Activated naive CD4-positive, alpha-beta T cell treated with Interleukin-2 at 50 U/mL for 16 hours (primary cell): Measurements from ENCODE around the gene HINT1.
"Not testable (repeated sequence)": the region's sequence is repeated elsewhere in the genome, so short reads cannot be mapped to it uniquely, and the experiment has no call there.

Source experiments
- DNase-seq: peaks from one replicate; pipeline ENCODE4 v3.0.0-alpha.2; 2020

The HINT1 gene

DNA sequence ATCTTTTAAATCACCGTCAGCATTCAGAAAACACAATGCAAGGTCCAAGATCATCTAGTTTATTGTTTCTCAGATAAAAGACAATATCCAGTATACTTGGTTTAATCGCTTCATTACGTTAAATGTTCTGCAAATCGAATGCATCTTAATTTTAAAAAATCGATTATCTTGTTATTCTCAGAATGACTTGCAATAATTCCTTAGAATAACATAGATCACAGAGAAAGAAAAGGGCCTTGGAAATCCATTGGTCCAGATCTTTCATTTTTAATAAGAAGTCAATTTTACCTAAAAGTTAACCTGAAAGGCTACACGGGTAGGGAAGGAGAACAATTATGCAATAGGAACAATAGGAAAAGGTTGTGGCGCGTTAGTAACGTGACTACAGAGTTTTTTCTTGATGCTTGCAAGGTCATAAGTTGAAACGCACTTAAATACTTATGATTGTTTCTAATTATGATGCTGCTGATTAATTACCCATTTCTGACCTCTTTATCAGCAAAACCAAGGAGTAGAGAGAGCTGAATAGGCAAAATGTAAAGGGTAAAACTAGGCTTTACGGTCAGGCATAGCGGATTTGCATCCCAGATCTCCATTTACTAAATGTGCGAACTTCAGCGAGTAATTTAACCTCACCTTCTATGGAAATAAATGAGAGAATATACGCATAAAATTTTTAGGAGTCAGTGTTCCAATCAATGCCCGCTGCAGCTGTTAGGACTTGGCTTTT, 4.9 kb upstream of the HINT1 start:
- DNase-seq, result no peak

DNA sequence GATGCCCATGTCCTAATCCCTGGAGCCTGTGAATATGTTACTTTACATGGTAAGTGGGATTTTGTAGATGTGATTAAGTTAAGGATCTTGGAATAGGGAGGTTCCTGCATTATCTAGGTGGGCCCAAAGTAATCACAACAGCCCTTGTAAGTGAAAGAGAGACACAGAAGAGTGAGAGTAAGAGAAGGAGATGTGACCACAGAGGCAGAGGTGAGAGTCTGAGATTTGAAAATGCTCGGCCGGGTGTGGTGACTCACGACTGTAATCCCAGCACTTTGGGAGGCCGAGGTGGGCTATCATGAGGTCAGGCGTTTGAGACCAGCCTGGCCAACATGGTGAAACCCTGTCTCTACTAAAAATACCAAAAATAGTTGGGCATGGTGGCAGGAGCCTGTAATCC, 2.6 kb upstream of the HINT1 start:
- no peak for DNase-seq

DNA sequence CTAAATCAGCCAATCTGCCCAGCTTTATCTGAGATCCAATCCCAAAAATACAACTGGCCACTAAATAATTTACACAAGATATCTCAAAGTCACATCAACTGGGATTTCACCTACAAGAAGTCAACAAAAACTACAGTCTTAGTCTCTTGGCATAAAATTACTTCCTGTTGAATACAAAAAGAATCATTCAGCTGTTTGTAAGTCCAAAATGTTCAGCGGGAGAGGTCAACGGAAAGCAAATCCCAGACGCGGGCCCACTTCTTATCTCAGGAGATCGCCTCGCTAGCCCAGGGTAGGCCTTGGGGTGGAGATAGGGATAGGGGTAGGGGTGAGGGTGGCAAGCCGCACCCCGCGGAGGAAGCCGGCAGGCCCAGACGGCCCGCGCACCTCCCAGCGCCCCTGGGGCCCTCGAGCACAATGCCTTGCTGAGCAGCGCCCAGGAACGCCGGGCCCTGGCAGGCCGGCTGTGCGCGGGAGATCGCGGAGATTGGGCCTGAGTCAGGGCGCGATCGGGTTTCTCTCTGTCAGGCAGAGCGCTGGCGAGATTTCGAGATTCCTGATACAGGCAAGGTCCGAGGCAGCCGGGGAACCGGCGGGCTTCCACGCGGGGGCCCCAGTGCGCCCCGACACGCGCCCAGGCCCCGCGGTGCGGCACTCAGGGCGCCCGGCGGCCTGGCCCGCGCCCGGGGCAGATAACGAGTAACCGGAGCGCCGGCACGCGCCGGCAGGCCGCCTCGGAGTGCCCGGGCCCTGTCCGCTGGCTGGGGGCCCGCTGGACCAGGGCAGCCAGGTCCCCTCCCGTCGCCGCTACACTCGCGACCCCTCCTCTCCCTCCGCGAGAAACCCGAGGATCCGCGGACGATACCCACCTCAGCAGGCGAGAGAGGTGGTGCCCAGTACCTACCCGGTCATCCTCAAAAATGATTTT, 601 bp downstream of the HINT1 start:
- peak; percentile 71 for DNase-seq

DNA sequence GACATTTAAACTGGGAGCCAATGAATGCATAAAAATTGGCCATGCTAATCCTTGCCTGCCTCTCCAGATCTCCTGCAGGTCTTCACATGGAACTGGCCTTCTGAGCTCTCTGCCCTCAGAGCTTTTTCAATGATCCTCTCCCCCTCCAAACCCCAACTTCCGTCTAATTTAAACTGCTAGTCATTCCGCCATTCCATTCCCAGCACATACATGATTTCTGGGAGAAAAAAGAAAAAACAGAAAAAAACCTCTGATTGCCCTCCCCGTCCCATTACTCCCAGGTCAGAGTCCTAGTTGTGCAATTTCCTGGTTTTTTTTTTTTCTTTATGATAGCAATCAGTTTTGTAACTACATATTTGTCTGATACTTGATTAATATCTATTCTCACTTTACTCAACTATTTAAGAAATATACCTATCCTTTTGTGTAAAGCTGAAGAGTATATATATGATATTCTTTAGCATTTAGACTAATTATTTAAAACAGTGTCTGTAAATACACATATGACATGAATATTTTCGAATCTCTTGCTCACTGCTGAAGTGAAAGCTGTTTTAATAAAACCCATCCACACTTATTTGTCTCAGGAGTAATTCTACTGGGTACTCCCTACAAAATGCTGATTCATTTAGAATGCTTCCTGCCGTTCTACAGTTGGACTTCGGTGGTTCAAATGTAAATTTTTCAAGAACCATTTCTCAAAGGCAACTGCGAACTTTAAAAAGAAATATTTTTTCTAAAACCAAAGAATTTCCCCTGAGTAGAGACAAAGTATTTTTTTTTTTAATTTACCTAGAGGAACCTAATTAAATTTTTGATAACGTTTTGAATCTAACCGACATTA, 1.6 kb downstream of the HINT1 start:
- DNase-seq, result no peak

DNA sequence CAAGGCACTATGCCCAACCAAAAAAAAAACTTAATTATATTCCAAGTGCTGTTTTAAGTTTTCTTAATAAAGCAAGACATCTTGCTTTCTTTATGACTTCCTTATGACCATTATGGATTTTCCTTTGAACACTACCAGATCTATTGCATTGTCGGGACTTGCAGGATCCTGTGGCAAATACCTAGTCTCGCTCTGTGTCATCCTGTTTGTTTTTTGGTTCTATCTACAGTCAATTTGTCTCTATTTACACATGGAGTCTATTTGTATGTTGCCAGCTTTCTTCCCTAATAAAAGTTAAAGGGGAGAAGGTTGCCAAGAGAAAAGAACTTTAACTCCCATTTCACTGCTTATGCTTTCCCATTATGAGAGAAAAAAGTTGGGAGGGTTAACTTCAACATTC, 4.9 kb downstream of the HINT1 start:
- DNase-seq, result no peak

DNA sequence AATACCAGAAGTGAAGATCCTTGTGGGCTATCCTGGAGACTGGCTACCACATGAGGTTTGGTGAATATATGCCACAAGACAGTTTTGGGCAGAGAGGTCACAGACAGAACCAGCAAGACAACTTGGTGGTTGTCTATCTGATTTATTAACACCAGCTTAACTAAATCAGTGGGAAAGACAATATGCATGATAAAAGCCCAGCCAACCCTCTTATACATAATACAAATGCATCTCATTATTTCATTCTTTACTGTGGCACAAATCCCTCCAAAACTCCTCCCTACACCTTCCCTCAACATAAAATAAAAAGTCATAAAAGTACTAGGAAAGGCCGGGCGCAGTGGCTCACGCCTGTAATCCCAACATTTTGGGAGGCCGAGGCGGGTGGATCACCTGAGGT, 8.1 kb downstream of the HINT1 start:
- no peak for DNase-seq

DNA sequence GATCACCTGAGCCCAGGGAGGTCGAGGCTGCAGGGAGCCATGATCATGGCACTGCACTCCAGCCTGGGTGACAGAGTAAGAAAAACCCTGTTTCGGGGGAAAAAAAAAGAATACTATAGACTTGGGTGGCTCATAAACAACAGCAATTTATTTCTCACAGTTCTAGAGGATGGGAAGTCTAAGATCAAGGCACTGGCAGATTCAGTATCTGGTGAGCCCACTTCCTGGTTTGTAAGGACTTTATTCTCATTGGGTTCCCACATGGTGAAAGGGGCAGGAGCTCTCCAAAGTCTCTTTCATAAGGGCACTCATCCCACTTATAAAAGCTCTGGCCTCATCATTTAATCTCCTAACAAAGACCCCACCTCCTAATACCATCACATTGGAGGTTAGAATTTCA, 8.7 kb downstream of the HINT1 start:
- no peak for DNase-seq

DNA sequence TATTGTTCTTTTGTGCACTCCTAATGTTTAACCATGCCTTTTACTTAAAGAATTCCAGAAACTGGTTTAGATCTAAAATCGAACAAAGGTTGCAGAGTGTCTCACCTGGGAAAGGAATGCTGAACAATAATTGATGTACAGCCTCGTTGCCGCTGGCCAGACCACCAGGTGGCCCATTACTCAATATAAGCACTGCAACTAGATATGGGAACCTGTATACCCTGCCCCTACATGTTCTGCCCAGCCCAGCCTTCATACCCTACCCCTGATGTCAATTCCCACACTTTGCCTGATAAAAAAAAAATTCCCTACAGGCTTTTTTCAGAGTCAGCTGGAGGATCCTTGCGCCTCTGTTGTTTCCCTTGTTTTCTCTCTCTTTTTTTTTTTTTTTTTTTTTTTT, 13.8 kb downstream of the HINT1 start:
- DNase-seq, result no peak

DNA sequence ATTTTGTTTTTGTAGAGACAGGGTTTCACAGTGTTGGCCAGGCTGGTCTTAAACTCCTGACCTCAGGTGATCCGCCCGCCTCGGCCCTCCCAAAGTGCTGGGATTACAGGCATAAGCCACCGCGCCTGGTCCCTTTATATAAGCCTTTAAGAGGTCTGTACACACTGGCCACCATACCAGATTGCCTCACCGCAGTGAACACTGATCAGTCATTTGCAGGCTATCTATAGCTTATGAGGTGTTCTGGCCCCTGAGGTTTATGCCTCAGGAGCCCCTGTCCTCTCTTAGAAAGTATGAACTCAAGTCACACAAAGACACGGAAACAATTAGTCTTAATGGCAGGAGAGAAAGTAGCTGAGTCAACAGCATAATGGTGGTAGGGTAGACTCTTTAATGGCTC, 14.6 kb downstream of the HINT1 start:
- DNase-seq, result no peak

DNA sequence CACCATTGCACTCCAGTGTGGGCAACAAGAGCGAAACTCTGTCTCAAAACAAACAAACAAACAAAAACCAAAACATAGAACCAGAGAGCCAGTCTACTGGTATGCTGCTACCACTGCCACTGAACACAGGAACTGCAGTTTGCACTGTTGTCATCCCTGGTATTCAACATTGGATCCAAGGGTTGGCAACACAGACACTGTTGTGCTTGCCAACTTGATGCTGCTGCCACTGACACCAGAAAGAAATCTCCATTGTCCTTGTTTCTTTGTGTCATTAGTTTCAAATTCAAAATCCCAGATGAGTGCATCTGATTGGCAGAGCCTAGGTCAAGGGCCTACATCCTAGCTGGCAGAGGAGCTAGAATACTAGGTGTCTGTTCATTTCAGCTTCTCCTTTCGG, 16.2 kb downstream of the HINT1 start:
- no peak for DNase-seq

DNA sequence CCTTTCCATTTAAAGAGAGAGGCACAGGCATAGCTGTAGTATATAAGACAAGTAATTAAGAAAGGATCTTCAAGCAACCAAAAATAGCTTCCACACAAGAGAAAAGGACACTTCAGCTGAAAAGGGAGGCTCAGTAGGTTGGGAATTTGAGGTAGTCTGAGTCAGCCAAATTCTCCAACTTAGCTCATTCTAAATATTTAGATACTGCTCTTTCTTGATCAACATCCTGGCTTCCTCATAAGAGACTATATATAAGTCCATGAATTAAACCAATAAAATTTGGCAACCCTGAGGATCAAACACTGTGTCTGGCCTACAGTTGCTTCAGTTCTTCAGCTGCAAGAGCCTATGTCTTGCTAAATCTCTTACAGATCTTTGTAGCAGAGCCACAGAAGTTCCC, 17.8 kb downstream of the HINT1 start:
- DNase-seq, result no peak

DNA sequence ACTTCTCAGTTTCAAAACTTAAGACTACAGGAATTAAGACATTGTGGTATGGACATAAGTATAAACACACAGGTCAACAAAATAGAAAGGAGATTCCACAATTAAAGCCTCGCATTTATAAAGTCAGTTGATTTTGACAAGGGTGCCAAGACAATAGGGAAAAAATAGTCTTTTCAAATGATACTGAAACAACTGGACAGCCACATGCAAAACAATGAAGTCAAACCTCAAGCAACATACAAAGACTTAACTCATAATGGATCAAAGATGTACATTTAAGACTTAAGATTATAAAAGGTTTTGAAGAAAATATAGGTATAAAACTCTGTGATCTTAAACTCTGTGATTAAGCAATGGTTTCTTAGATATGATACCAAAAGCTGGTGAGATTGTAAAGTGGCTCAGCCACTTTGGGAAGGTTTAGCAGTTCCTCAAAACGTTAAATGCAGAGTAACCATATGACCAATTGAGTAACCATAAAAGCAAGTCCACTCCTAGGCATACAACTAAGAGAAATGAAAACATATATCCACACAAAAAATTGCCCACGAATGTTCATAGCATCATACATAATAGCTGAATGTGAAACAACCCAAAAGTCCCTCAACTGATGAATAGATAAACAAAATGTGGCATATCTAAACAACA, 22.0 kb downstream of the HINT1 start:
- DNase-seq, result no peak

DNA sequence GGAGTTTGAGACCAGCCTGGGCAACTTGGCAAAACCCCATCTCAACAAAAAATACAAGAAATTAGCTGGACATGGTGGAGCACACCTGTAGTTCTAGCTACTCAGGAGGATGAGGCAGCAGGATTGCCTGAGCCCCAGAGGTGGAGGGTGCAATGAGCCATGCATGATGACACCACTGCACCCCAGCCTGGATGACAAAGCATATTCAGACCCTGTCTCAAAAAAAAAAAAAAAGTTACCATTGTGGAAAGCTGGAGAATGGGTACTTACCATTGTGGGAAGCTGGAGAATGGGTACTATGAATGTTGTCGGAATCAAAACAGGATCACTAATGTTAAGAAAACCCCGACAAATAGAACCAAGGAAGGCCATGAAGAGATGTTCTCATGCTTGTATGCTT, 25.7 kb downstream of the HINT1 start:
- no peak for DNase-seq

DNA sequence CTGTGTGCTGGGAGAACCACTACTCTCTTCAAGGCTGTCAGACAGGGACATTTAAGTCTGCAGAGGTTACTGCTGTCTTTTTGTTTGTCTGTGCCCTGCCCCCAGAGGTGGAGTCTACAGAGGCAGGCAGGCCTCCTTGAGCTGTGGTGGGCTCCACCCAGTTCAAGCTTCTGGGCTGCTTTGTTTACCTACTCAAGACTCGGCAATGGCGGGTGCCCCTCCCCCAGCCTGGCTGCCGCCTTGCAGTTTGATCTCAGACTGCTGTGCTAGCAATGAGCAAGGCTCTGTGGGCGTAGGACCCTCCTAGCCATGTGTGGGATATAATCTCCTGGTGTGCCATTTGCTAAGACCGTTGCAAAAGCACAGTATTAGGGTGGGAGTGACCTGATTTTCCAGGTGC, 26.6 kb downstream of the HINT1 start:
- not testable (repeated sequence) for DNase-seq

DNA sequence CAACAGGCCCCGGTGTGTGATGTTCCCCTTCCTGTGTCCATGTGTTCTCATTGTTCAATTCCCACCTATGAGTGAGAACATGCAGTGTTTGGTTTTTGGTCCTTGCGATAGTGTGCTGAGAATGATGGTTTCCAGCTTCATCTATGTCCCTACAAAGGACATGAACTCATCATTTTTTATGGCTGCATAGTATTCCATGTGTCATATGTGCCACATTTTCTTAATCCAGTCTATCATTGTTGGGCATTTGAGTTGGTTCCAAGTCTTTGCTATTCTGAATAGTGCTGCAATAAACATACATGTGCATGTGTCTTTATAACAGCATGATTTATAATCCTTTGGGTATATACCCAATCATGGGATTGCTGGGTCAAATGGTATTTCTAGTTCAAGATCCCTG, 32.0 kb downstream of the HINT1 start:
- DNase-seq, result not testable (repeated sequence)

DNA sequence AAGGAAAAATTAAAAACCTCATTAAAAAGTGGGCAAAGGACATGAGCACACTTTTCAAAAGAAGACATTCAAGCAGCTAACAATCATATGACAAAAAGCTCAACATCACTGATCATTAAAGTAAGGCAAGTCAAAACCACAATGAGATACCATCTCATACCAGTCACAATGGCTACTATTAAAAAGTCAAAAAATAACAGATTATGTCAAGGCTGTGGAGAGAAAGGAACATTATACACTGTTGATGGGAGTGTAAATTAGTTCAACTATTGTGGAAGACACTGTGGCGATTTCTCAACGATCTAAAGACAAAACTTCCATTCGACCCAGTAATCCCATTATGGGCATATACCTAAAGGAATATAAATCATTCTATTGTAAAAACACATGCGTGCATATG, 35.8 kb downstream of the HINT1 start:
- DNase-seq, result no peak

DNA sequence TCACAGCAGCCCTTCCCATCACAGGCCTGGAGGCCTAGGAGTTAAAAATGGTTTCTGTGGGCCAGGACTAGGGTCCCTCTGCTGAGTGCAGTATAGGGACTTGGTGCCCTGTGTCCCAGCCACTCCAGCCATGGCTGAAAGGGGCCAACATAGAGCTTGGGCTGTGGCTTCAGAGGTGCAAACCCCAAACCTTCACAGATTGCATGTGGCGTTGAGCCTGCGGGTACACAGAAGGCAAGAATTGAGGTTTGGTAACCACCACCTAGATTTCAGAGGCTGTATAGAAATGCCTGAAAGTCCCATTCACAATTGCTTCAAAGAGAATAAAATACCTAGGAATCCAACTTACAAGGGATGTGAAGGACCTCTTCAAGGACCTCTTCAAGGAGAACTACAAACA, 37.8 kb downstream of the HINT1 start:
- DNase-seq, result not testable (repeated sequence)

DNA sequence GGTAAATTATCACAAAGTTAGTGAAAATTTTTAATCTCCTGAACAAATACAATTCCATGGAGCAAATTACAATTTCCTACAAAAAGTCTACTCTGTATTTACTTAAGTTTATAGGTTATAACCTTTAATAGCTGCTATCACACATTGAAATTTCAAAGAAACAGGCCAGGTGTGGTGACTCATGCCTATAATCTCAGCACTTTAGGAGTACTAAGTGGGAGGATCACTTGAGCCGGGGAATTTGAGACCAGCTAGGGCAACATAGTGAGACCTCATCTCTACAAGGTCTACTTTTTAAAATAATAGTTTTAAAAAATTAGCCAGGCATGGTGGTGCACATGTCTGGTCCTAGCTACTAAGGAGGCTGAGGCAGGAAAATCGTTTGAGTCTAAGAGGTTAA, 50.3 kb downstream of the HINT1 start:
- DNase-seq, result no peak

DNA sequence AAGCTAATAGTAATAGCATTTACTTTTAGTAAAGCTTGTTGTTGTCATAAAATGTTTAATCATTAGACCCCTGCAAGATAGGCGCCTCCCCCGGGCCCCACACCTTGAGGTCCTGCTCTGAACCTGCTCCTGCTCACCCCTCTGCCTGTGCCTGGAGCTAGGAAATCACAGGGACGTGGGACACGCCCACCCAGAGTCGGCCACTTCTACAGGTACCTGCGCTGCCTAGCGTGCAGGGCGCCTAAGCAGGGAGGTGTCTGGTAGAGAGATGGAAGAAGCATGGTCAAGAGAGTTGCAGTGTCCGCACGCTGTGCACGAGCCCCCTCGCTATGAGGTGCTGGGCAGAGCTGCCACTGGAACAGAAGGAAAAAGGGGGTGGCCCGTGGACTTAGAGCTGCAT, 52.6 kb downstream of the HINT1 start:
- no peak for DNase-seq

DNA sequence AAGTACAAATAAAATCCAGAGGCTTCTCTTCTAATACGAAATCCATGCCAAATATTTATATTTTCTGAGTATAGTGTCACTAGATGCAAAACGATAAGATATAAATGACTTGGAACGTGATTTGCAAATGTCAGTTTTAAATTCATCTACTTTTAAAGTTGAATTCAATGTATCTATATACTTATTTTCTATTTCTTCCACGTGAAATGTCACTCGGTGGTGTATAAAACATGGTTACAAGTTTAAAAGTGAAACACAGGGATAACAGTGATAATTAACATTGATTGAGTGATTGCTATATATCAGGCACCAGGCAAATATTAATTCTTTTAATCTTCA, 54.8 kb downstream of the HINT1 start:
- no peak for DNase-seq

DNA sequence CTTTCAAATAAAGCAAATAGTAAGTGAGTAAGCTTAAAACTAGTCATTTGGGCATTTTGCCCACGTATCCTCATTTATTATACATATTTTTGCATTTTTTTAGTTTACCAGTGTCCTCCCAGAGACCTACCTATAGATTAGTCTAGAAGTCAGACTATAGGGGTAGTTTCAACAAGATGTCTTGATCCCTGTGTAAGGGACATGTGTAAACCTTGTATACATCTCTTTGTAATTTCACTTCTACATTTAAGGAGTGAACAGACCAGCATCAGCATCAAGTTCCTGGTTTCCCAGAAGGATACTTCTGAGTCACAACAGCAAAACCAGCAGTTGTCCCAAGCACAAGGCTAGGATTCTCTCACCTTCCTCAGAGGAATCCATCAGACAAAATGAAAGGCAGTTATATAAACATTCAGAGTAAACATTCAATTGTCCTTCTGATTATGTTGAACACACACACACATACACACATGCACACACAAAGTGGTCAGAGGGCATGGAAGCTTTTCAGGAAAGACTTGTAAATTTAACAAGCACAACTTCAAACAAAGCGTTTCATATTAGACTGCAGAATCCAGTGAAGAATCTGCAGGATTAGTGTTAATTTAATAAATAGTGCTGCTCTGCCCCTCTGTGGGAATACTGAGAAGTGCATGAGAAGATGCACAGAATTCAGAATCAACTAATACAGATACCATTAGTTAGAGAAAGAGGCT, 55.4 kb downstream of the HINT1 start:
- no peak for DNase-seq
